Caco-2 (cell line): ENCODE results near the gene ZSCAN20. TPM values are rescaled to one million over a fixed set of nuclear protein-coding genes. Genes with fewer than 3 reads are reported as not detected.

Source experiments
- BruUV-seq: library from RNA; stranded (reverse); fragments of 400-500 nt; replicated peaks from 2 replicates; lab custom pipeline; 2021; lab: Mats Ljungman, UMichigan
- CTCF ChIA-PET: fragments of 300-600 bp; sonication (Branson Sonifier 250); formaldehyde crosslinking; loops from one replicate; lab custom pipeline; 2022; ENCODE audit warnings: antibody characterized with exemption; lab: Charles Lee
- POLR2A ChIA-PET: fragments of 300-600 bp; sonication (Branson Sonifier 250); formaldehyde crosslinking; loops from one replicate; lab custom pipeline; 2022; ENCODE audit warnings: antibody characterized with exemption; lab: Charles Lee
- DNase-seq, 2 experiments: peaks; one replicate each; pipeline versions ENCODE4 v3.0.0 to v3.0.0-alpha.2; 2020 to 2022
- H3K27me3 ChIP-seq: replicated peaks from 2 replicates; pipeline ENCODE4 v1.6.0; 2011; ENCODE audit warnings: low read length; ENCODE audit not compliant: control insufficient read depth, insufficient read depth
- H3K36me3 ChIP-seq: 2 replicates; pipeline ENCODE4 v1.5.1; 2011; ENCODE audit warnings: low read length; ENCODE audit not compliant: control insufficient read depth, insufficient read depth
- H3K4me1 ChIP-seq: fragments of 250-450 bp; sonication (Bioruptor Pico); 2 replicates; pipeline ENCODE4 v1.5.1; 2020; ENCODE audit warnings: mild to moderate bottlenecking
- H3K4me3 ChIP-seq: 2 replicates; pipeline ENCODE4 v1.5.1; 2011; ENCODE audit warnings: low read depth, mild to moderate bottlenecking, control low read depth, low read length
- H3K9me3 ChIP-seq: fragments of 250-450 bp; sonication (Bioruptor Pico); 2 replicates; pipeline ENCODE4 v1.5.1; 2020; ENCODE audit warnings: mild to moderate bottlenecking, moderate library complexity
- H3K27ac Mint-ChIP-seq: one replicate; pipeline ENCODE4 v1.8.0; 2022; ENCODE audit warnings: mixed read lengths; ENCODE audit not compliant: unreplicated experiment
- H3K27me3 Mint-ChIP-seq: one replicate; pipeline ENCODE4 v1.8.0; 2022; ENCODE audit warnings: mixed read lengths; ENCODE audit not compliant: insufficient read depth, unreplicated experiment
- H3K36me3 Mint-ChIP-seq: one replicate; pipeline ENCODE4 v1.8.0; 2022; ENCODE audit warnings: mild to moderate bottlenecking, mixed read lengths; ENCODE audit not compliant: insufficient read depth, unreplicated experiment
- H3K4me1 Mint-ChIP-seq: one replicate; pipeline ENCODE4 v1.8.0; 2022; ENCODE audit warnings: low read depth, mixed read lengths; ENCODE audit not compliant: unreplicated experiment
- H3K4me3 Mint-ChIP-seq: one replicate; pipeline ENCODE4 v1.8.0; 2022; ENCODE audit warnings: mild to moderate bottlenecking, moderate library complexity, mixed read lengths; ENCODE audit not compliant: unreplicated experiment
- H3K9me3 Mint-ChIP-seq: one replicate; pipeline ENCODE4 v1.8.0; 2022; ENCODE audit warnings: mixed read lengths; ENCODE audit not compliant: unreplicated experiment
- CTCF ChIP-seq, 2 experiments: fragments of 200-600 bp in 1 of 2; IDR thresholded peaks; 1 replicate in 1 of 2; 2 replicates in 1 of 2; pipeline versions ENCODE4 v1.5.1 to v1.8.0; 2011 to 2022; ENCODE audit warnings: antibody characterized with exemption in 1 of 2, control low read depth in 1 of 2, inconsistent platforms in 1 of 2, low read depth in 1 of 2, low read length in 1 of 2, mild to moderate bottlenecking in 1 of 2, moderate library complexity in 1 of 2; ENCODE audit not compliant: insufficient read depth in 1 of 2, severe bottlenecking in 1 of 2, unreplicated experiment in 1 of 2
- intact Hi-C: fragments of 100-400 bp; cut with micrococcal nuclease; formaldehyde crosslinking; loops from one replicate; pipeline ENCODE4 v1.10.0; 2022; ENCODE audit not compliant: unreplicated experiment
- total RNA-seq: library from RNA; stranded (reverse); gene quantifications from 2 replicates; pipeline ENCODE4 v1.2.3, GENCODE V29; 2022

ZSCAN20 gene
- total RNA-seq, 1 experiment from 2014 or later, result 3.0 TPM

GRCh38 chr1:33519240-33519884, 46.9 kb downstream of the ZSCAN20 start:
- TF ChIP-seq CTCF (IDR thresholded peaks at IDR 0.05; ENCODE audit: insufficient read depth in 1 of 2, low read depth in 1 of 2, low read length in 1 of 2, severe bottlenecking in 1 of 2, unreplicated experiment in 1 of 2), result no peak
- ChIA-PET CTCF (no interaction called here), POLR2A (interaction anchor here (0.6 kb wide), 1 partner anchor 34 kb away, joined by 4 read pairs; no protein-coding TSS in a partner anchor)

GRCh38 chr1:33524586-33524985, 52.1 kb downstream of the ZSCAN20 start:
- Mint-ChIP-seq H3K4me1 (no peaks in the 10 kb centered on the region), H3K9me3 (no peaks in the 10 kb centered on the region), H3K27me3 (peaks cover 14% of the 10 kb centered on the region), H3K27ac (no peak overlapping the region), H3K4me3 (no peak overlapping the region), H3K36me3 (no peaks in the 10 kb centered on the region)
- no peak for TF ChIP-seq CTCF (IDR thresholded peaks at IDR 0.05; ENCODE audit: insufficient read depth in 1 of 2, low read depth in 1 of 2, low read length in 1 of 2, severe bottlenecking in 1 of 2, unreplicated experiment in 1 of 2)
- CTCF ChIA-PET, result no interaction called here
- Histone ChIP-seq H3K36me3 (no peaks in the 10 kb centered on the region), H3K9me3 (no peaks in the 10 kb centered on the region), H3K4me1 (no peaks in the 10 kb centered on the region), H3K4me3 (no peak overlapping the region), H3K27me3 (no peaks in the 10 kb centered on the region)
- DNase-seq, result no peak
- no TSS peak for BruUV-seq
- intact Hi-C loops, result no loop called here
- POLR2A ChIA-PET, result no interaction called here

More at GRCh38 chr1:33519240-33519884, 46.9 kb downstream of the ZSCAN20 start:
- Mint-ChIP-seq H3K27me3 (peaks cover 11% of the 10 kb centered on the region), H3K4me3 (no peak overlapping the region), H3K9me3 (no peaks in the 10 kb centered on the region), H3K36me3 (no peaks in the 10 kb centered on the region), H3K4me1 (no peaks in the 10 kb centered on the region), H3K27ac (no peak overlapping the region)
- no peaks in the 10 kb centered on the region for H3K27me3 ChIP-seq
- H3K36me3 ChIP-seq, result no peaks in the 10 kb centered on the region
- no TSS peak for BruUV-seq
- DNase-seq, result no peak
- intact Hi-C loops, result no loop called here
- no peaks in the 10 kb centered on the region for H3K9me3 ChIP-seq
- H3K4me3 ChIP-seq, result no peak overlapping the region
- no peaks in the 10 kb centered on the region for H3K4me1 ChIP-seq

- DNase-seq, result no peak
- BruUV-seq, result no TSS peak
- intact Hi-C loops, result no loop called here
- Mint-ChIP-seq H3K27ac (no peak overlapping the region), H3K4me3 (no peak overlapping the region), H3K27me3 (peaks cover 17% of the 10 kb centered on the region), H3K36me3 (no peaks in the 10 kb centered on the region), H3K4me1 (no peaks in the 10 kb centered on the region), H3K9me3 (no peaks in the 10 kb centered on the region)
- POLR2A ChIA-PET, result no interaction called here
- CTCF ChIA-PET, result interaction anchor here (0.6 kb wide), 1 partner anchor 1420 kb away, joined by 8 read pairs; the partner anchor contains the start of gene KPNA6
- no peak overlapping the region for H3K4me3 ChIP-seq
- no peaks in the 10 kb centered on the region for H3K36me3 ChIP-seq
- no peaks in the 10 kb centered on the region for H3K27me3 ChIP-seq
- H3K9me3 ChIP-seq, result no peaks in the 10 kb centered on the region
- no peaks in the 10 kb centered on the region for H3K4me1 ChIP-seq
- TF ChIP-seq CTCF (IDR thresholded peaks at IDR 0.05; ENCODE audit: insufficient read depth in 1 of 2, low read depth in 1 of 2, low read length in 1 of 2, severe bottlenecking in 1 of 2, unreplicated experiment in 1 of 2), result no peak
Observed at GRCh38 chr1:33527934-33528333, 55.5 kb downstream of the ZSCAN20 start.
